ENCODE measurements around the gene BAZ2A. TPM values are rescaled to one million over a fixed set of nuclear protein-coding genes. Genes with fewer than 3 reads are reported as not detected.

Gene BAZ2A
- polyA plus RNA-seq, 3 donors, result 8.9 to 86.0 (median 21.1) TPM

DNA sequence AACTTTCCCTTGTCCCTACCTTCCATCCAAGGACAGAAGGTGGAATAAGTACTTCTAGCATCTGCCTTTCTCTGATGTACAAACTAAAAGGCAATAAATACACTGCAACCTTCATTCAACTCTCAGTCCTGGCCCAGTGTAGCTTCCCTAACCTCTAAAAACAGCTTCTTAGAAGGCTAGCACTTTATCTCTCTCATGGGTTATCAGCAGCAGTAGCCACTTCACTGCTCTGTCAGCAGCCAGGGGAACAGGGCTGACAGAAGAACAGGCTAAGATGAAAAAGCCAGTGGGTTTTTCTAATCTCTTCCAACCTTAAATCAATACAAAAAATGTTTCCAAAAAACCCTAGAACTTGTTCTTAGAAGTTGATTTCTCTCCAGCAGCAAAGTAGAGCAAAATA lies 13.2 kb downstream of the BAZ2A start:
- H3K27me3 ChIP-seq (ENCODE audit: control insufficient read depth in 2 of 2, insufficient read depth in 2 of 2, low read length in 2 of 2), result no peaks in the 10 kb centered on the region
- H3K9me3 Mint-ChIP-seq, result no peaks in the 10 kb centered on the region
- DNase-seq, result no peak
- intact Hi-C loops (cut with micrococcal nuclease), result no loop called here
- H3K9ac ChIP-seq (ENCODE audit: insufficient read depth, low read length, poor library complexity, severe bottlenecking), result no peak overlapping the region
- no peaks in the 10 kb centered on the region for H3K4me1 ChIP-seq (ENCODE audit: control insufficient read depth in 1 of 2, insufficient read depth in 2 of 2, low read length in 2 of 2)
- TF ChIP-seq, protein P1, sequence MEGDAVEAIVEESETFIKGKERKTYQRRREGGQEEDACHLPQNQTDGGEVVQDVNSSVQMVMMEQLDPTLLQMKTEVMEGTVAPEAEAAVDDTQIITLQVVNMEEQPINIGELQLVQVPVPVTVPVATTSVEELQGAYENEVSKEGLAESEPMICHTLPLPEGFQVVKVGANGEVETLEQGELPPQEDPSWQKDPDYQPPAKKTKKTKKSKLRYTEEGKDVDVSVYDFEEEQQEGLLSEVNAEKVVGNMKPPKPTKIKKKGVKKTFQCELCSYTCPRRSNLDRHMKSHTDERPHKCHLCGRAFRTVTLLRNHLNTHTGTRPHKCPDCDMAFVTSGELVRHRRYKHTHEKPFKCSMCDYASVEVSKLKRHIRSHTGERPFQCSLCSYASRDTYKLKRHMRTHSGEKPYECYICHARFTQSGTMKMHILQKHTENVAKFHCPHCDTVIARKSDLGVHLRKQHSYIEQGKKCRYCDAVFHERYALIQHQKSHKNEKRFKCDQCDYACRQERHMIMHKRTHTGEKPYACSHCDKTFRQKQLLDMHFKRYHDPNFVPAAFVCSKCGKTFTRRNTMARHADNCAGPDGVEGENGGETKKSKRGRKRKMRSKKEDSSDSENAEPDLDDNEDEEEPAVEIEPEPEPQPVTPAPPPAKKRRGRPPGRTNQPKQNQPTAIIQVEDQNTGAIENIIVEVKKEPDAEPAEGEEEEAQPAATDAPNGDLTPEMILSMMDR (IDR thresholded peaks at IDR 0.05), result no peak
- no peaks in the 10 kb centered on the region for H3K4me1 Mint-ChIP-seq
- H3K79me2 ChIP-seq (ENCODE audit: insufficient read depth, low read length), result peaks cover 67% of the 10 kb centered on the region
- peaks cover 84 to 86% of the 10 kb centered on the region in 2 donors for H3K36me3 Mint-ChIP-seq
- no peaks in the 10 kb centered on the region for H3K9me3 ChIP-seq (replicated peaks in 1 of 2; ENCODE audit: control insufficient read depth in 1 of 2, insufficient read depth in 1 of 2, low read length in 2 of 2)
- peaks cover 99% of the 10 kb centered on the region for H4K20me1 ChIP-seq (ENCODE audit: insufficient read depth, low read length)
- H3K4me3 Mint-ChIP-seq, result no peak overlapping the region
- peaks cover 83 to 100% of the 10 kb centered on the region in 2 donors for H3K36me3 ChIP-seq (replicated peaks in 1 of 2; ENCODE audit: control insufficient read depth in 1 of 2, insufficient read depth in 2 of 2, low read length in 2 of 2)
- no peak overlapping the region for H3K4me3 ChIP-seq (replicated peaks in 1 of 3; ENCODE audit: low read depth in 2 of 3, low read length in 3 of 3)
- no peak overlapping the region for H3K4me2 ChIP-seq (replicated peaks; ENCODE audit: extremely low read depth, low read length, poor library complexity, severe bottlenecking)
- H2AFZ ChIP-seq (ENCODE audit: insufficient read depth, low read depth, low read length, poor library complexity, severe bottlenecking), result no peak overlapping the region
- peak overlapping the region in 4 of 7 donors; percentile 5 to 44 (median 30) for H3K27ac Mint-ChIP-seq
- H3K27me3 Mint-ChIP-seq (ENCODE audit: low read depth in 3 of 3), result peaks cover 0 to 2% (median 2%) of the 10 kb centered on the region in 3 donors
- no peak overlapping the region for H3K27ac ChIP-seq (ENCODE audit: low read depth in 1 of 2, low read length in 2 of 2)

DNA sequence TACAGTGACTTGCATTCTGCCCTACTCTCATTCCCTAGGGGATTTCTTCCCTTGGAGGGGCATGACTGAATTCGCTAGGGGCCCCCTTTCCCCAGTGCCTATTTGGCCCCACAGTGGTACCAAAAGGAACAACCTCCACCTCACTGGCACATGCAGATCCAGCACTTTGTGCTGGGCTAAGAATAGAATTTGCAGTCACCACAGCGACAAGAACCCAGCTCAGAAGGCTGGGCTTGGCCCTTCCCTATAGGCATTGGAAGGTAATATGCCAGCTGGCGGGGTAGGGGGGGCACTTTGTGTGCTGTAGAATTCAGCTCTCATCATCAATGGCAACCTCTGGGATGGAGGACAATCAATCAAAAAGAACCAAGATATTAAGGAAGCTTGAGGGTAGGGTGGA lies 13.9 kb downstream of the BAZ2A start:
- WGBS (ENCODE audit: insufficient coverage), result 100% methylated on average over 1 of the region's 3 CpGs
- peak overlapping the region in 3 of 7 donors; percentile 12 to 64 (median 28) for H3K27ac Mint-ChIP-seq
- no peak overlapping the region for H3K9ac ChIP-seq (ENCODE audit: insufficient read depth, low read length, poor library complexity, severe bottlenecking)
- H3K27ac ChIP-seq (ENCODE audit: low read depth in 1 of 2, low read length in 2 of 2), result no peak overlapping the region
- no peak overlapping the region for H3K4me2 ChIP-seq (replicated peaks; ENCODE audit: extremely low read depth, low read length, poor library complexity, severe bottlenecking)
- intact Hi-C loops (cut with micrococcal nuclease), result no loop called here
- no peaks in the 10 kb centered on the region for H3K27me3 ChIP-seq (ENCODE audit: control insufficient read depth in 2 of 2, insufficient read depth in 2 of 2, low read length in 2 of 2)
- H3K4me3 Mint-ChIP-seq, result no peak overlapping the region
- H3K4me3 ChIP-seq (replicated peaks in 1 of 3; ENCODE audit: low read depth in 2 of 3, low read length in 3 of 3), result no peak overlapping the region
- no peaks in the 10 kb centered on the region for H3K9me3 ChIP-seq (replicated peaks in 1 of 2; ENCODE audit: control insufficient read depth in 1 of 2, insufficient read depth in 1 of 2, low read length in 2 of 2)
- peaks cover 60% of the 10 kb centered on the region for H3K79me2 ChIP-seq (ENCODE audit: insufficient read depth, low read length)
- no peak overlapping the region for H2AFZ ChIP-seq (ENCODE audit: insufficient read depth, low read depth, low read length, poor library complexity, severe bottlenecking)
- H4K20me1 ChIP-seq (ENCODE audit: insufficient read depth, low read length), result peaks cover 99% of the 10 kb centered on the region
- no peaks in the 10 kb centered on the region for H3K4me1 Mint-ChIP-seq
- peaks cover 90 to 93% of the 10 kb centered on the region in 2 donors for H3K36me3 Mint-ChIP-seq
- no peak for DNase-seq
- H3K4me1 ChIP-seq (ENCODE audit: control insufficient read depth in 1 of 2, insufficient read depth in 2 of 2, low read length in 2 of 2), result no peaks in the 10 kb centered on the region
- H3K36me3 ChIP-seq (replicated peaks in 1 of 2; ENCODE audit: control insufficient read depth in 1 of 2, insufficient read depth in 2 of 2, low read length in 2 of 2), result peaks cover 88 to 100% of the 10 kb centered on the region in 2 donors
- no peaks in the 10 kb centered on the region for H3K9me3 Mint-ChIP-seq
- peaks cover 0 to 2% (median 2%) of the 10 kb centered on the region in 3 donors for H3K27me3 Mint-ChIP-seq (ENCODE audit: low read depth in 3 of 3)
- TF ChIP-seq, protein P1 (IDR thresholded peaks at IDR 0.05), result no peak

All from CD14-positive monocyte (primary cell).